Activated naive CD4-positive, alpha-beta T cell treated with anti-CD3 and anti-CD28 coated beads, Interleukin-2, amount 50 U/mL, for 72 hours (primary cell): ENCODE data around the gene FTO. TPM values are rescaled to one million over a fixed set of nuclear protein-coding genes. Genes with fewer than 3 reads are reported as not detected.
"Not testable (repeated sequence)": the region's sequence is repeated elsewhere in the genome, so short reads cannot be mapped to it uniquely, and the experiment has no call there.

Source experiments
- ATAC-seq, 2 donors: fragments of 150-1000 bp; cut with Tn5 transposase; 2 replicates each; pipeline ENCODE4 v1.10.0; 2021; ENCODE audit warnings: mild to moderate bottlenecking in 2 of 2, moderate library complexity in 2 of 2
- DNase-seq, 2 donors: peaks; one replicate each; pipeline ENCODE4 v3.0.0; 2021 to 2022; ENCODE audit warnings: low spot score in 2 of 2
- H3K27ac Mint-ChIP-seq, 2 donors: one replicate each; pipeline ENCODE4 v1.8.0; 2022; ENCODE audit warnings: mild to moderate bottlenecking in 2 of 2, mixed read lengths in 2 of 2
- H3K36me3 Mint-ChIP-seq, 2 donors: one replicate each; pipeline ENCODE4 v1.8.0; 2022; ENCODE audit warnings: mixed read lengths in 2 of 2
- H3K9me3 Mint-ChIP-seq, 2 donors: one replicate each; pipeline ENCODE4 v1.8.0; 2022; ENCODE audit warnings: mixed read lengths in 2 of 2
- total RNA-seq, 2 donors: library from RNA; stranded (reverse); gene quantifications; one replicate each; pipeline ENCODE4 v1.2.3, GENCODE V29; 2022

Gene FTO
- total RNA-seq, 2 donors from 2014 or later, result 57.5 to 63.1 TPM

DNA sequence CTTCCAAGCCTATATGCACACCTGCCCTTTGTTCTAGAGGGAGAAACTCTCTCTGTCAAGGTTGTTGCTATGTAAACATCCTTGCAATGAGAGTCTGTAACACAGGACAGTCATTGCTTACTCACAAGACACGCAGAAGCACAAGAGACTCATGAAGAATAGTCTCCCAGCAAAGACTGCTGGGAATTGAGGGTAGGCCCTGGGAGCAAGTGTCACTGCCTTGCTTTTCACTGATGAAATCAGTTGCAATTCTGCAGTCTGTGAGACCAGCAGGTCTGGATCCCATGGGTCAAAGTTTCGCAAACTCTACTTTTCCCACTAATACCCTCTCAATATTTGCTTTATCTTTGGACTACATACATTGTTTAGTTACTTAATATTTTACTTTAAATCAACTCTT, 177.4 kb downstream of the FTO start:
- Mint-ChIP-seq H3K9me3 (no peaks in the 10 kb centered on the region), H3K27ac (no peak overlapping the region), H3K36me3 (peaks cover 13 to 17% of the 10 kb centered on the region in 2 donors)
- peak in 1 of 2 donors; percentile 37 for ATAC-seq
- no peak for DNase-seq

DNA sequence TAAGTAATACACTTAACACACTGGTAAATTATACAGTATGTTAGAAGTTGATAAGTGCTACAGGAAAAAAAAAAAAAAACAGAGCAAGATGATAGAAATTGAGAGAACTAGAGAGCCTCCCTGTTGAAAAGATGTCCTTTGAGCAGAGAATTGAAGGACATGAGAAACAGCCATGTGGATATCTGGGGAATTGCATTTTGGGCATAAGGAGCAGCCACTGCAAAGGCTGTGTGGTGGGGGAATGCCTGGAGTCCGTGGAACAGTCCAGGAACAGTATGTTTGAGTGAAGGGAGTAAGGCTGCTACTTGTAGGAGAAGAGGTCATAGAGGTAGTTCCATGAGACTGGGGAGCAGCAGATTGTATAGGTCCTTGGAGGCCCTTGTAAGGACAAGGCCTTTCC, 178.4 kb downstream of the FTO start:
- peaks cover 19 to 21% of the 10 kb centered on the region in 2 donors for H3K36me3 Mint-ChIP-seq
- no peak overlapping the region for H3K27ac Mint-ChIP-seq
- H3K9me3 Mint-ChIP-seq, result no peaks in the 10 kb centered on the region
- ATAC-seq (no peak), DNase-seq (no peak)

GRCh38 chr16:53884748-53885147, 180.8 kb downstream of the FTO start:
- H3K27ac Mint-ChIP-seq, result no peak overlapping the region
- ATAC-seq, result no peak
- no peaks in the 10 kb centered on the region for H3K9me3 Mint-ChIP-seq
- DNase-seq, result no peak
- H3K36me3 Mint-ChIP-seq, result peaks cover 21 to 24% of the 10 kb centered on the region in 2 donors

DNA sequence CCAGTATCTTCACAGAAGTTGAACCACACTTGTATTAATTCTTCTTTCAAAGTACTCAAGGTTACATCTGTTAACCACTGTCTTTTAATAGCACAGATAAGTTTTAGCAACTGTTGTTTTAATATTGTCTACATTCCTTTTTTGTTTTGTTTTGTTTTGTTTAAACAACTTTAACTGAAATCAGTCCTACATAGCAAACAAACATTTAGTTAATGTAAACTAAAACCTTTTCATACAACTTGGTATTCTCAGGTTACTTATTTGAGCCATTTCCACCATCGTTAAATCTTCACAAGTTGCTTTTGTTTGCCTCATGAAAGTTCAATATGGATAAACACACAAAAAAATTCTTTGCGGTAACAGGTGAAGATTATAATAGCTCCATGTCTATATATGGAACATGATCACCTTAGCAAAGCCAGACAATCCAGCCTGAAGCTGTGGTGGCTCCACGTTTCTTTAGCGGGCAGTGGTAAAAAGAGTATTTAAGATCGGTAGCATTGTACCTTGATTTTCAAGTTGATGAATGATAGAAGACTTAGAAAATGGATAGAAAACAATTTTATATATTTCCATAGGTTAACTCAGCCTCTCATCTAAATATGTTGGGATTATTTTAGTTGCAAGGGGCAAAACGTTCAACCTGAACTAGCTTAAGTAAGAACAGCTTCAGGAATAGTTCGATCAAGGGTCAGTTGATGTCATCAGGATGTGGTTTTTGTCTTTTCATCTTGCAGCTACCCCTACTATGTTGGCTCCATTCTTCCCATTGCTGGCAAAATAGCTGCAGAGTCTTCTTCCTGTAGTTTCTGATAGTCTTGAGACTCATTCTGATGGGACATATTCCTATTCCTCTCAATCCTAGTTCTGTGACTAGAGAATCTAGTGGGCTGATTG, 182.8 kb downstream of the FTO start:
- DNase-seq, result no peak
- Mint-ChIP-seq H3K9me3 (no peaks in the 10 kb centered on the region), H3K36me3 (peaks cover 21 to 24% of the 10 kb centered on the region in 2 donors), H3K27ac (no peak overlapping the region)
- no peak for ATAC-seq

- Mint-ChIP-seq H3K27ac (no peak overlapping the region), H3K9me3 (no peaks in the 10 kb centered on the region), H3K36me3 (peaks cover 21 to 24% of the 10 kb centered on the region in 2 donors)
- ATAC-seq (no peak), DNase-seq (no peak)
Observed at GRCh38 chr16:53888222-53888621, 184.3 kb downstream of the FTO start.

GRCh38 chr16:53890877-53891276, 186.9 kb downstream of the FTO start:
- ATAC-seq, H3K9me3 Mint-ChIP-seq, H3K27ac Mint-ChIP-seq, DNase-seq: not testable (repeated sequence)
- peaks cover 11% of the 10 kb centered on the region in 2 donors for H3K36me3 Mint-ChIP-seq

GRCh38 chr16:53891409-53892139, 187.6 kb downstream of the FTO start:
- no peaks in the 10 kb centered on the region for H3K9me3 Mint-ChIP-seq
- no peak overlapping the region for H3K27ac Mint-ChIP-seq
- ATAC-seq (no peak), DNase-seq (no peak)
- peaks cover 5 to 6% of the 10 kb centered on the region in 2 donors for H3K36me3 Mint-ChIP-seq

- peak in 1 of 2 donors; percentile 57 for ATAC-seq
- Mint-ChIP-seq H3K27ac (no peak overlapping the region), H3K9me3 (no peaks in the 10 kb centered on the region), H3K36me3 (peaks cover under 1 to 4% of the 10 kb centered on the region in 2 donors)
- peak in 1 of 2 donors; percentile 48 for DNase-seq
Observed at GRCh38 chr16:53892155-53892554, 188.2 kb downstream of the FTO start.

GRCh38 chr16:53893731-53894435, 189.9 kb downstream of the FTO start:
- H3K9me3 Mint-ChIP-seq, result no peaks in the 10 kb centered on the region
- DNase-seq, result no peak
- H3K27ac Mint-ChIP-seq, result no peak overlapping the region
- peaks cover 0 to 4% of the 10 kb centered on the region in 2 donors for H3K36me3 Mint-ChIP-seq
- ATAC-seq, result no peak

DNA sequence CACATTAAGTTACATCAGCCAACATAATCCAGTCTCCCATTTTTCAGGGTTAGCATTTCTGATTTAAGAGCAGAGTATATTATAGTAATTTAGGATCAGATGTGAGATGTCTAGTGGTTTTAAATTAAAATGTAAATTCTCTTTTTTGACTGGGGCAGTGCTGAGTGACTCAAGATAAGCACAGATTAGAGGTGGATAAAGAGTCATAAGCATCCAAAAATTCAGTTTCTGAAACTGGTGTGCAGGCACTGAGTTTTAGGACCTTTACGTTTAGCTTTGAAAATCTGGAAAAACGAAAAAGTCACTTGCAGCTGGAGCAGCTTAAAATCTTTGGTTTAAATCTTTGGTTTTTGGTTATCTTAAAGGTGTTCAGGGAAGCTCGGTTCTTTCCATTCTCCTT, 190.7 kb downstream of the FTO start:
- no peaks in the 10 kb centered on the region for H3K36me3 Mint-ChIP-seq
- H3K27ac Mint-ChIP-seq, result no peak overlapping the region
- no peak for ATAC-seq
- no peak for DNase-seq
- no peaks in the 10 kb centered on the region for H3K9me3 Mint-ChIP-seq

DNA sequence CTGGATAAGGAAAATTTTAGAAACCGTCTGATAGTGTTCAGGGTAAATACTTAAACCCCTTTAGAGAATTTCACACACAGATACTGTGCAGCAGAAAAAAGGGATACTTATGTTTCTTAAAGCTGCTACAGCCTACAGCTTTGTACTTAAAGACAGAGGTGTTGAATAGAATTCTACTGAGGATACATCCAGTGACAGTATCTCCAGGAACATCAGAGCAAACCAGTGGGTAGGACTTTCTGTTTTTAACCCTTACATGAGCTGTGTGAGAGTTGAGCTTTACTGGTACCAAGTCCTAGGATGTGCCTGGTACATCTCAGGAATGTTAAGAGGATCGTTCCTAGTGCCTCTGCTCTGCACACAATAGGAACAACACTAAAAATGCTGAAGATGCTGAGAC, 191.5 kb downstream of the FTO start:
- Mint-ChIP-seq H3K27ac (no peak overlapping the region), H3K9me3 (no peaks in the 10 kb centered on the region), H3K36me3 (peaks cover 0 to 2% of the 10 kb centered on the region in 2 donors)
- ATAC-seq (no peak), DNase-seq (no peak)

DNA sequence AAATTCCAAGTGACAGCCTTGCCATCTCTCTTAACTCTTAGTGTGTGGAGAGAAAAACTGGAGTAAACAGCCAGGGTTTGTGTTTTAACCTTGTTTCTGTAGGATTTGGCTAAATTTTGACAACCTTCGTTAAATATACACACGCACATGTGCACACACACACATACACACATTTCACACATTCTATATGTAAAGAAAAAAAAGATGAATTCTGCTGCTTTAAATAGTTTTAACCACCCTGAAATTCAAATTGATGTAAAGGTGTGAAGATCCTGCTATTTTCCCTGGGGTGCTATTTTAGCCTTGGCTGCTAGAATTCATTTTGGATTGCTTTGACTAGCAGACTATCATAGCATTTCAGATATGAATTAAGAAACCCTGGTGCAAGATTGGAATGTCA, 191.9 kb downstream of the FTO start:
- no peak for ATAC-seq
- no peak for DNase-seq
- H3K27ac Mint-ChIP-seq, result no peak overlapping the region
- H3K9me3 Mint-ChIP-seq, result no peaks in the 10 kb centered on the region
- peaks cover 0 to 6% of the 10 kb centered on the region in 2 donors for H3K36me3 Mint-ChIP-seq

GRCh38 chr16:53896722-53897121, 192.8 kb downstream of the FTO start:
- ATAC-seq, result no peak
- Mint-ChIP-seq H3K36me3 (peaks cover 0 to 6% of the 10 kb centered on the region in 2 donors), H3K27ac (no peak overlapping the region), H3K9me3 (no peaks in the 10 kb centered on the region)
- no peak for DNase-seq

DNA sequence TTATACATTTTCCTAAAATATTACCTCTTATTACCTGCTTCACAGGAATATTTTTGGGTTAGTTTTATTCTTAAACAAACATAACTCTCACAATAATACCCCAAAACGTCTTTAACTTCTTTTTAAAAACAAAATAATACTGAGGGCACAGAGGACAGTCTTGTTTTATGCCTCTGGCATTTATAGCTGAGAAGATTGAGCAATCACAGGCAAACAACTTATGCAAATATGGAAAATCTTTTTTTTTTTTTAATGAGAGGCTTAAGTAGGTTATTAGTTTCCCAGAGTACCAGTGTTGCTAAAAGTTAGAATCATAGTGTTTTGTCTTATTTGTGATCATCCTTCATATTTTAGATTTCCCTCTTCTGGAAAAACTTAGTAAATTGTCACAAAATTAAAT, 195.0 kb downstream of the FTO start:
- Mint-ChIP-seq H3K27ac (no peak overlapping the region), H3K36me3 (peaks cover 0 to 6% of the 10 kb centered on the region in 2 donors), H3K9me3 (no peaks in the 10 kb centered on the region)
- DNase-seq, result no peak
- no peak for ATAC-seq

- H3K9me3 Mint-ChIP-seq, result no peaks in the 10 kb centered on the region
- no peak overlapping the region for H3K27ac Mint-ChIP-seq
- ATAC-seq (no peak), DNase-seq (no peak)
- peaks cover 0 to 6% of the 10 kb centered on the region in 2 donors for H3K36me3 Mint-ChIP-seq
Observed at GRCh38 chr16:53899431-53899830, 195.5 kb downstream of the FTO start.

DNA sequence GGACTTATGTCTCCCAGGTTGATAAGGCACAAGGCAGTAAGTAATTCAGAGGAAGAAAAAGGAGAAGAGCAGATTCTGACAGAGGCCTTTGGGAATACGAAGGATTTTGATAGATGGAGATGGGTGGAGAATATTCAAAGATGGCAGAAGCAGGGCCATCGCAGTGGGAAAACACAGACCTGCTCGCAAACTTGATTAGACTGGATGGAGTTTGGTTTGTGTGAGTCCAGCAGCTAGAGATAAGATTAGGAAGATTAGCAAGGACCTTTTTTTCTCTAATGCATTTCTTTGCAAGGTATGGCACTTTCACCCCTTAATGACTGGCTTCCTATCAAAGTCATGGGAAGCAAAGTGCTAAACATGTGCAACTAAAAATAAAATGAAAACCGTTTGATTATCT, 196.7 kb downstream of the FTO start:
- ATAC-seq (no peak), DNase-seq (no peak)
- Mint-ChIP-seq H3K9me3 (no peaks in the 10 kb centered on the region), H3K36me3 (peaks cover 0 to 6% of the 10 kb centered on the region in 2 donors), H3K27ac (no peak overlapping the region)

GRCh38 chr16:53901408-53901807, 197.5 kb downstream of the FTO start:
- ATAC-seq (no peak), DNase-seq (no peak)
- Mint-ChIP-seq H3K27ac (no peak overlapping the region), H3K36me3 (peaks cover 0 to 6% of the 10 kb centered on the region in 2 donors), H3K9me3 (no peaks in the 10 kb centered on the region)
